Adipose tissue (tissue), 3 donors: ENCODE measurements around the gene MYO3B. TPM values are rescaled to one million over a fixed set of nuclear protein-coding genes. Genes with fewer than 3 reads are reported as not detected.
"Not testable (repeated sequence)": the region's sequence is repeated elsewhere in the genome, so short reads cannot be mapped to it uniquely, and the experiment has no call there.

Experiments used
- H3K27ac ChIP-seq: one replicate; pipeline ENCODE4 v1.5.1; 2013; ENCODE audit warnings: low read depth, low read length
- WGBS, 3 donors: extraction: QIAGEN DNeasy Blood & Tissue Kit; methylation state at CpG; one replicate each; pipeline ENCODE4 v1.1.7; 2013; 5-methylcytosine and 5-hydroxymethylcytosine counted together
- polyA plus RNA-seq, 3 donors: library from polyadenylated mRNA; stranded (reverse); fragments of 200-250 nt; gene quantifications; one replicate each; pipeline ENCODE4 v1.2.3, GENCODE V29; 2013
- donor health status: healthy with polysubstance abuse.
- donor health status: Bipolar disorder and iron deficiency.
- donor health status: healthy.

Gene MYO3B
- polyA plus RNA-seq, 3 donors, result 0.01 to 0.28 TPM; not detected in 1

DNA sequence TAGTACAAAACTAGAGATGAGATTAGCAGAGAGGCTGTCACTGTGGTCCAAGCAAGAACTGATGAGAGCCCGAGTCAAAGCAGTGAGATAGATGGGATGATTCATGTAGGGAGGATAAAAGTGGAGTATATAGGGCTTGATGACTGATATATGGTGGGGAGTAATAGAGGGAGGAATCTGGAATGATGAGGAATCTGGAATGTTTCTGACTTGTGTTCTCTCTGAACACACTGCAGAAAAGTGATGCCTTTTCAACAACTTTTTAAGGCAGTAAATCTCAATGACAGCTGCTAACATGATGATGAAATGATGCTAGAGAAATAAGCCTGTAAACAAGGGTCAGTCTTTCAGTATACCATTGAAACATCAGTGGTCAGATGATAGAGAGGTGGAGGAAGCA, 393.7 kb downstream of the MYO3B start:
- 77 to 85% (median 79%) methylated on average over 1 of the region's 1 CpG for WGBS, 3 donors
- H3K27ac ChIP-seq, result no peak overlapping the region

DNA sequence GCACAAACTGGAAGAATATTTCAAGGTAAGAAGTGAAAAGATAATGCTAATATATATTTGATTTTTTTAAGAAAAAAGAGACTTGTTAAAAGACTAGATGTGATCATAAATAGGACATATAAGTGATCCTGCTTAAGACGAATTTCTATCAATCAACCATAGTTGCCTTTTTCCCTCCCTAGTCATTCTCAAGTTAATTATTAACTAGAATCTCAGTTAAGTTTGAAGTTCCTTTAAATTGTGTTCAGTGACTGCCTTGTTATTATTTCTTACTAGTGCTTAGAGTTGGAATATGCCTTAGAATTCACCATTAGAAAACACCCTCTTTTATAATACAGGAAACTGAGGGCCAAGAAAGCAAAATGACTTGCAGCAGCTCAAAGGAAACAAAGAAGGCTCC, 395.7 kb downstream of the MYO3B start:
- no peak overlapping the region for H3K27ac ChIP-seq
- 35 to 90% (median 86%) methylated on average over 1 of the region's 1 CpG for WGBS, 3 donors

DNA sequence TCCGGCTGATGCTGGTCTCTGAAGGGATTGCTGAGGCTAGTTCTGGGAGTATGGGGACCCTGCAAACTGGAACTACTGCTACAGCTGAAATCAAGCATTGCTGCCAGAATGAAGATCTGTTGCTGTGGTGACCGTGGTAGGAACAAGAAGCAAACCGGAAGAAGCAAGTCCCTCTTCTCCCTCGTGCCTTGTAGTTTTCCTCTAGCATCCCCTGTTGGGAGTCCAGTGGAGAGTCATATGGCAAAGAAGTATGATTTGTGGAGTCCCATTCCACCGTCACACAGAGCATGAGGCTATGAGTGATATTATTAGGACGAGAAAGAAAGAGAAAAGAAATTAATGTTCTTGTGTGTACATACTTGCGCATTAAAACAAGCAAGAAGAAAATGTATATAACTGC, 398.3 kb downstream of the MYO3B start:
- WGBS, 3 donors, result 77 to 87% (median 83%) methylated on average over 7 of the region's 7 CpGs
- H3K27ac ChIP-seq, result no peak overlapping the region

DNA sequence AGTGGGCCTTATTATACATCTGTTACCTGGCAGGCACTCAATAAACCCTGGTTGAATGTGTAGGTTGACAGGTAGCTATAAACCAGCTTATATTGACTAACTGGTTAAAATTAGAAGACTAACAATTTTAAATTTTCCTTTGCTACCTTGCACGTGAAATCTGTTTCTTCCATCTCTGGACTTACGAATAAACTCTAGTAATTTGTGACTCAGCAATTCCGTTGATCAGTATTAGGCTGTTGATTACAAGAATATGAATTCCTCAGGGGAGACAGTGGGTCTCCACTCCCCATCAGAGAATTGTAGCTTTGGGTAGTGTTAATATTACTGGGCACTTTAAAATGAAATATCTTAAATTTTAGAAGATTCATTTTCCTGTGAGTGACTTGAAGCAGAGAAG, 399.4 kb downstream of the MYO3B start:
- no peak overlapping the region for H3K27ac ChIP-seq
- WGBS, 3 donors, result 82 to 92% (median 90%) methylated on average over 3 of the region's 3 CpGs

DNA sequence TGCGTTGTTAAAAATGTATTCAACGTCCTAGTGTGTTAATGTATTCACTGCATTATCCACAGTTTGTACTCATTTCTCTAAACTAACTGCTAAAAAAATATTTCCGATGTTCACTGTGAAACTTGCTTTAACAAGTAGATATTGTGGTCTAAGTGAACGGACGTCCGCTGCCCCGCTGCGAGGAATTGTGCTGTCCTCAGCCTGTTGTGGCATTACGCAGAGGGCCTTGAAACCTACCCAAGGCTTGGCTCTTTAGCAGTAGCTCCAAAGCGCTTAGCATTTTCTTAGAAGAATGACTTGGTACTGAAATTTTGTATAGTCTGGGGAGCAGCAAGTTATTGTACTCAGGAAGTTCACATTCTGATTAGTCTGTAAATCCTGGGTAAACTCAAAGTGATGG, 400.7 kb downstream of the MYO3B start:
- WGBS, 3 donors, result 94 to 96% (median 95%) methylated on average over 10 of the region's 10 CpGs
- H3K27ac ChIP-seq, result no peak overlapping the region

DNA sequence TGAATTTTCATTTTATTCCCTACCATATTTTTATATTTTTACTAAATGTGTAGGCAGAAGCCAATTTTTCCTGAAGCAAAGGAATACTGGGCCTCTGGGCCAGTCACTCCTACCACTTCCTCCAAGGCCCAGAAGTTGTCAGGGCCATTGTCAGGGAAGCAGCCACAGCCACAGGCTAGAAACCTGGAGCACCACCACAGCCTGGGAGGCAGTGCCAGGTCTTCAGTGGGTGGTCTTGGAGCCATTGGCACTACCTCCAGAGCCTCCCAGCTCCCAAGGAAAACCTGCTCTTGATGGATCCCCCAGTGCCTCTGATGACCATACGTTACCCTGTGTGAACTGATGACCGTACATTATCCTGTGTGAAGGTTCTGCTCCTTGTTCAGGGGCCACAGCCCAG, 401.6 kb downstream of the MYO3B start:
- 76 to 83% (median 82%) methylated on average over 2 of the region's 2 CpGs for WGBS, 3 donors
- H3K27ac ChIP-seq, result no peak overlapping the region

DNA sequence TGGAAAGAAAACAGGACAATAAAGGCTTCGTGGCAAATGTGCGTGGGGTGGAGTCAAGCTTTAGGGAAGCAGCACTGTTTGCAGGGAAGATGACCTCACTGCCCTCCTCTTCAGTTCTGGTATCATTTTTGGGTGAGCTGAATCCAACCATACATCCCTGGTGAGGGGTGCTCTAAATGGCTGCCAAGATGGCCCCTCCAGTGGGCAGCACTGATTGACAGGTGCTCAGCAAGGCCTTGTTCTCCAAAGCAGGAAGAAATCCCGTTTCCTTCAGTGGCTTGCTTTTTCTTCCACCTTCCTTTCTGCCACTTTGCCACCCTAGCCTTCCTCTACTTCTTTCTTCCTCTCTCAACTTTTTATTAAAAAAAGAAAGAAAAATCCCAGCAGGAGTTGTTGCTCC, 404.4 kb downstream of the MYO3B start:
- H3K27ac ChIP-seq, result no peak overlapping the region
- 77 to 93% (median 80%) methylated on average over 3 of the region's 3 CpGs for WGBS, 3 donors

DNA sequence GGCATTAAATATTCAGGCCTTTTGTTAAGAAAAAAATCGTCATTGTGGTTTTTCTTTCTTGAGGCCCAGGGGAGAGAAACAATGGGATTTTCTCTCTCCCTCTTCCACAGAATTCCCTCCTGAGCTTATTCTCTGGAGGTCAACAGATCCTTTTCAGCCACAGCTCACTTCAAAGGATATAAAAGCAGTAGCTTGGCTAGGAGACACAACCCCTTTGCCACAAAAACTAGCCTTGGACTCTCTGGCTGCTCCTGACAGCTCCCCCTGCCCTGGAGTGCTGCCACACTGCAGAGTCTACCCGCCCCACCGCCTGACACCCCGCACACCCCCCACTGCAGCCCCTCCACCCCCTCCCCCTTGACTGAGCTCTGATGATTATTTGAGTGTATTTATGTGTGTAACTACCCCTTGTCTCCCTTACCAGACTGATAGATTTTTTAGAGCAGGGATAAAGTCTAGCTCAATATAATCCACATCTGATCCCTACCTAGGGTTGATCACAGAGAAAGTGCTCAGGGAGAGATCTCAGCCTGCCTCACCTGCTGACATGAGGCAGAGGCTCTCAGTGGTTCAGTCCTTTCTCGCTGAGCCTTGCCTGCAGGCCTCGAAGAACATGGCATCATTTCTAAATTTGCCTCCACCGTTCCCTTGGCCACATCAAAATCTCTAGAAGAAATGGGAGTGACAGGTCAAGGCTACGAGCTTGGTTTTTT, 405.0 kb downstream of the MYO3B start:
- H3K27ac ChIP-seq, result no peak overlapping the region
- 71 to 79% (median 77%) methylated on average over 8 of the region's 8 CpGs for WGBS, 3 donors

DNA sequence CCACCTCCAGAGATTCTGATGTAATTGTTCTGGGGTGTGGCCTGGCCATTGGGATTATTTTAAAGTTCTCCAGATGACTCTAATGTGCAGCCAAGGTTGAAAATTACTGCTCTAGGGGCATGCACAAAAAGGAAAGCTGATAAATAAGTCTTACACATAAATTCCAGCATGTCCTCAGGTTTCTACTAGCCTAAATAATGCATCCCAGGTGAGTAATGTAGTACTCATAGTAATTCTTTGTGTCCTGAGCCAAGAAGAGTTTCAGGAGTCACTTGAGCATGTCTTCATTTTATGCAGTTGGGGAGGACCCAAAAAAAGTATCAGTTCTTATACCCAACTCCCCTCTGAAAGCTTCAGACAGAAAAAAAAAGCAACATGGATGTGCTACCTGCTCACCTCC, 407.1 kb downstream of the MYO3B start:
- H3K27ac ChIP-seq, result no peak overlapping the region

DNA sequence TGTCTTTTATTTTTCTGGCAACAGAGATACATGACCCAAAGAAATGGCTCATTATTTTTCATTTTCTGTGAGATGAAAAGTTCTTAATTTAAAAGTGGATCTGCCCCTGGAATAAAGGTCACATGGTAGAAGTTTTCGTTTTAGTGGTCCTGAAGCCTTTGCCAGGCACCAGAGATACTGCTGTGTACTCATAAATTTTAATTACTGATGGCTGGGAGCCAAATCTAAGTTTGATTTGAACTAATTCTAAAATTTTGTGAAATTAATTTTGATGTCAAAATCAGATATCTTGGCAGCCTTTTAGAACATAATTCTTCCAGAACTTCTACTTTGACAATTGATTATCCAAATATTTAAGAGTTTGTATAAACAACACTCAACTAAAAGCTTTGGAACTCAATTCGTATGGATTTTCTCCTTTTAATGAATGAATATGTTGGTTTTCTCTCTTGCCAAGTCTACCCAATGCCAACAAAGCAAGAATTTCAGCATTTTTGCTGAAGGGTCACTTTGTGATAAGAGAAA, 408.7 kb downstream of the MYO3B start:
- 42 to 55% (median 43%) methylated on average over 2 of the region's 2 CpGs for WGBS, 3 donors
- no peak overlapping the region for H3K27ac ChIP-seq

DNA sequence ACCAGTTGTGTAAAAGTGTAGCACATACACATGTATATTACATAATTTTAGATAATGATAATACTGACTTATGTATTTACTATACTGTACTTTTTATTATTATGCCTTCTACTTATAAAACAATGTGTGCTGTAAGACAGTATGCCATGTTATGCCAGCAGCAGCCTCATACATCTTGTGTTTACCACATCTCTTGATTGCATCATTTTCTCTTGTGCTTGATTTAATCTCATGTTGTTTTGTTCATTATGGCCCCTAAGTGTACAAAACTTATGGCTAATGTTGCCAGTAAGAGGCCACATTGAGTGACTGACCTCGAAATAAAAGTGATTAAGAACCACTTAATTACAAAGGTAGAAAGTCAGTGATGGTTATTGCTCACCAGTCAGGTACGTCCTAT, 409.2 kb downstream of the MYO3B start:
- 75 to 76% (median 76%) methylated on average over 2 of the region's 2 CpGs for WGBS, 3 donors
- H3K27ac ChIP-seq, result no peak overlapping the region

DNA sequence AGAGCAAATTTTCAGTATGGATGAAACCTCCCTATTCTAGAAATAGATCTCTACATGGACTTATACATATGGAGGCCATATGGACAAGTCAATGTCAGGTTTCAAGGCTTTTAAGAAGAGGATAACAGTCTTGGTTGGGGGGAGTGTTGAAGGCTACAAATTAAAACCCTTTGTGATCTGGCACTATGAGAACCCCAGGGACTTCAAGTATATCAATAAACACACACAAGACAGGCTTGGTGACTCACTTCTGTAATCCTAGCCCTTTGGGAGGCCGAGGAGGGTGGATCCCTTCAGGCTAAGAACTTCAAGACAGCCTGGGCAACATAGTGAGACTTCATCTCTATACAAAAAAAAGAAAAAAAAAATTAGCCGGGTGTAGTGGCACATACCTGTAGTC, 410.0 kb downstream of the MYO3B start:
- 65 to 88% (median 66%) methylated on average over 2 of the region's 2 CpGs for WGBS, 3 donors
- no peak overlapping the region for H3K27ac ChIP-seq

DNA sequence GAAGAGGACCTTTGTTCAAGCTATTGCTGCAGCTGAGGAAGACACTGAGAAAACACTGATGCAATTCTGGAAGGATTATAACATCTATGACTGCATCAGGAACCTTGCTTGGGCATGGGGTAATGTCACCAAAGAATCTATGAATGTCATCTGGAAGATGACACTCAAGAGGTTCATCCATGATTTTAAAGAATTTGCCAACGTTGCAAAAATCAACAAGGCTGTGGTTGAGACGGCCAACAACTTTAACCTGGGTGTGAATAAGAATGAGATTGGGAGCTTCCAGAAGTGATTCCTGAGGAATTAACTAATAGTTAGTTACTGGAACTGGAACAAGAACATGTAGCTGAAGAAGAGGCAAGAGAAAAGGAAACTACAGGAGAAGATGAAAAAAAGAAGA, 410.8 kb downstream of the MYO3B start:
- WGBS, 3 donors, result 73 to 75% (median 75%) methylated on average over 2 of the region's 2 CpGs
- no peak overlapping the region for H3K27ac ChIP-seq

DNA sequence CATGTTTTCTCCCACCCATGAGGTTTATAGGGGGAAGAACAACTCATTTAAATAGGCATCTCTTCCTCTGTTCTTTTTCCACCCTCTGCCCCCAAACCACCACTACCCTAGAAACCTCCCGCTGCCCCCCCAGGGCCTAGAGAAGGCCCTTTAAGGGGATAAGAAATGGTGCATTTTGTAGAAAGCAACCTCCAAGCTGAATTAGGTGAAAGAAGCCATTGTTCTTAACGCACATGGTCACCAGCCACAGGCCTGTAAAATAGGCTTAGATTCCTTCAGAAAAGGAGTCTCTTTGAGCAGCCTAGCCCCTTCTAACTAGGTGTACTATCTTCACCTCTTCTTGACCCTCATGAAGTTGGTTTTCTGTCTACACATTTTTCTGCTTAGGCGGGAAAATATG, 418.6 kb downstream of the MYO3B start:
- WGBS, 3 donors, result 92 to 97% (median 96%) methylated on average over 3 of the region's 3 CpGs
- no peak overlapping the region for H3K27ac ChIP-seq

DNA sequence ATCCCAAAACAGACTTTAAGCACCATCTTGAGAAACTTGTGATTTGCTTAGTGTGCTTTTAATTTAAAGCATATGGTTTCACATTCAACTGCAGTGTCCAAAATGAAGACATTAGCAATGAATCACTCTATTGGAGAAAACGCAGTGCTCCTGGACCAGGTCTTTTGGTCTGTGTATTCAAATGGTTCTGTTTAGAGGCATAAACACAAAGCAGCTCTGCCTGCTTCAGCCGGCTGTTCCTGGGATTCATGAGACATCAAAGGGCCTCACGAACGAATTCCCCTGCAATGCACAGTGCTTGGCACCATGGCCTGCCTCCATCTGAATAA, 420.1 kb downstream of the MYO3B start:
- 53 to 67% (median 56%) methylated on average over 4 of the region's 4 CpGs for whole genome bisulfite sequencing, 3 donors
- no peak overlapping the region for H3K27ac ChIP-seq

DNA sequence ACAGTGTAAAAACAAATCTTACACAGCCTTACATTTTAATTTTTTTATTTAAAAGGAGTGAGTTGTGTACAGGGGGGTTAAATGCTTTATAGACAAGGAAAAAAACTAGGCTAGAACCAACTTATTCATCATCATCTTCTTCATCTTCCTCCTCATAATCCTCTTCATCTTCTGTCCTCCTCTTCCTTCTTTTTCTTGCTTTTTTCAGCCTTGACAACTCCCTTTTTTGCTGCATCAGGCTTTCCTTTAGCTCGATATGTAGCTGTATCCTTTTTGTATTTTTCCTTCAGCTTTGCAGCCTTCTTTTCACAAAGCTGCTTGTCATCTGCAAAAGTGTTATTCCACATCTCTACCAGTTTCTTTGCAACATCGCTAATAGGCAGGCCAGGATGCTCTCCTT, 423.5 kb downstream of the MYO3B start:
- WGBS, 3 donors, result 86 to 91% (median 89%) methylated on average over 2 of the region's 2 CpGs
- H3K27ac ChIP-seq, result no peak overlapping the region

DNA sequence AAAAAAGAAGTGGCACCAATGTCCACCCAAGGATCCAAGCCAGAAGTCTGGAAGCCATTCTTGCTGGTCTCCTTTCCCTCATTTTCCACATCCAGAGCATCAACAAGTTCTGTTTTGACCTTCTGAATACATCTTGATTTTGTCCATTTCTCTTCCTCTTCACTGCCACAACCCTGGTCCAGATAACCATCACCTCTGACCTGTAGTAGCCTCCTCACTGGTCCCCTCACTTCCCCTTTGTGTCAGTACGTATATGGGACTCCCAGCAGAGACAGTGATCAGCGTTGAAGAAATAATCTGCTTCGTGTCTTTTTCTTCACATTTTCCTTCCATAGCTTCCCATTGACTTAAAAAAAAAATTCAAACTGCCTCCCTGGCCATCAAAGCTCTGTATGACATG, 427.9 kb downstream of the MYO3B start:
- no peak overlapping the region for H3K27ac ChIP-seq
- WGBS, 3 donors, result 89 to 96% (median 91%) methylated on average over 3 of the region's 3 CpGs

DNA sequence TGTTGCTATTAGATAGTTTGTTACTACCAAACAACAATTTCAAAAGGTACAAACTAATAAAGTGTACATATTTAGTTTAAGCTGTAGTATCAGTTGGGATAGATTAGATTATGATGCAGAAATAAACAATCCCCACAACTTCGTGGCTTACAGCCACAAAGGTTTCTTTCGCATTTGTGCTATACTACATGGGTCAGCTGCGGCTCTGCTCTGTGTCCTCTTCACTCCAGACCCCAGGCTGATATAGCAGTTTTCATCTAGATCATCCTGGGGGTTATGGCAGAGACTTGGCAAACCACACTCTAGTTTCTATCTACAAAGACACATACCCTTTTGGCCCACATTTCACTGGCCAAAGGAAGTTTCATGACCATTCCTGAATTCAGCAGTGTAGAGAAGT, 429.2 kb downstream of the MYO3B start:
- no peak overlapping the region for H3K27ac ChIP-seq
- WGBS, 3 donors, result 41 to 87% (median 79%) methylated on average over 3 of the region's 3 CpGs

DNA sequence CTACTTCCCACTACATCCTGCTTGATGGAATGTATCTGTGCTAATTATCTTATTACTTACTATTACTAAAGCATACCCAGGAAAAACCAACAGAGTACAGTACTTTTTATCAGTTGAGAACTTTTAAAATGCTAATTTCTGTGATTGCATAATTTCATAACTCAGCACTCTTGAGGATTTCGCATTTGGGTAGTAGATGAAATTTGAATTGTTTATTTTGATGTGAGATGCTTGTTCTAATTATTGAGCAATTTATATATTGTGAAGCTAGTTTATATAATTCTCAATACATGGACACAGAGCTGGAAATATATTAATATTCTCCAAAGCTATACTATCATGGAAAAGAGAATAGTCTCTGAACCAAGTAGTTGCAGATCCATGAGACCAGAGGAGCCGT, 432.7 kb downstream of the MYO3B start:
- WGBS, 3 donors, result 70 to 90% (median 75%) methylated on average over 2 of the region's 2 CpGs
- H3K27ac ChIP-seq, result no peak overlapping the region

DNA sequence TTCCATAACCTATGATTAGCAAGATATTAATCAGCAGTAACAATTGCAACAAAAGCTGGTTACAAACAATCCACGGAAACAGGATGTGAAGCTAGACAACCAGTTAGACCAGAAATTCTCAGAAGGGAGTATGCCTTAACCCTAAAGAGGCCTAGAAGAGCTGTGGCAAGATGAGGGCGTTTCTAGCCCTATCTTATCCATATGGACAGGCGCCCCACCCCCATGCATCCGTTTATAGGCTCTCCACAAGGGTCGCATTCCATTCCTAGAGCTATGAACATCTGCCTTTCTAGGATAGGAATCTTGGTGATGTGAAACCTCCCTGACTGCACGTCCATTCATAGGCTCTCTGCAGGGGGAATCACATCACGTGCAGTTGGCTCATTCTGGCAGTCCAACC, 441.0 kb downstream of the MYO3B start:
- H3K27ac ChIP-seq, result not testable (repeated sequence)
- 81 to 86% (median 85%) methylated on average over 5 of the region's 7 CpGs for WGBS, 3 donors

DNA sequence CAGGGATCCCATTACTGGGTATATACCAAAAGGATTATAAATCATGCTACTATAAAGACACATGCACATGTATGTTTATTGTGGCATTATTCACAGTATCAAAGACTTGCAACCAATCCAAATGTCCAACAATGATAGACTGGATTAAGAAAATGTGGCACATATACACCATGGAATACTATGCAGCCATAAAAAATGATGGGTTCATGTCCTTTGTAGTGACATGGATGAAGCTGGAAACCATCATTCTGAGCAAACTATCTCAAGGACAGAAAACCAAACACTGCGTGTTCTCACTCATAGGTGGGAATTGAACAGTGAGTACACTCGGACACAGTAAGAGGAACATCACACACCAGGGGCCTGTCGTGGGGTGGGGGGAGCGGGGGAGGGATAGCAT, 457.1 kb downstream of the MYO3B start:
- 95 to 98% (median 96%) methylated on average over 4 of the region's 4 CpGs for WGBS, 3 donors
- H3K27ac ChIP-seq, result not testable (repeated sequence)
